NK-92 treated with Interleukin-12 subunit alpha and Interleukin-12 subunit beta, amount 100 ng/mL, for 24 hours (cell line): Measurements from ENCODE around the gene MAGI3.
"Not testable (repeated sequence)": the region's sequence is repeated elsewhere in the genome, so short reads cannot be mapped to it uniquely, and the experiment has no call there.

Experiments
- DNase-seq: peaks from one replicate; lab custom pipeline; 2025; lab: John Stamatoyannopoulos, UW

MAGI3 gene

GRCh38 chr1:113579256-113580018 lies 189.1 kb downstream of the MAGI3 start:
- no peak for DNase-seq

DNA sequence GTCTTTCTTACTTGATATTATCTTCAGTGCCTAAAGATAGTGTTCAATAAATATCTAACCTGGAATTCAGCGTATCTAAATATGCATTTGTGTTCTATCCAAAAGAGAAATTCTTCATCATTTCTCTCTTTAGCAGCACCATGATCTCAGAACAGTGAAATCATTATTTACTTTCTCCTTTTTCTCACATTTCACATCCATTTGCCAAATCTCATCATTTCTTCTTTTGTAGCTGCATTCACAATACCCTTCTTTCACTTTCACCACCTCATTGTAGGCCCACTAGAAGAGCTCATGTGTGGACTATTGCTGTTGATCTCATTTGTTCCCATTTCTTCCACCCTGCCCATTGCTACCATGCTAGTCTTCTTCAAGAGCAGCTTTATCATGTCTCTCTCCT lies 191.0 kb downstream of the MAGI3 start:
- DNase-seq = no peak

DNA sequence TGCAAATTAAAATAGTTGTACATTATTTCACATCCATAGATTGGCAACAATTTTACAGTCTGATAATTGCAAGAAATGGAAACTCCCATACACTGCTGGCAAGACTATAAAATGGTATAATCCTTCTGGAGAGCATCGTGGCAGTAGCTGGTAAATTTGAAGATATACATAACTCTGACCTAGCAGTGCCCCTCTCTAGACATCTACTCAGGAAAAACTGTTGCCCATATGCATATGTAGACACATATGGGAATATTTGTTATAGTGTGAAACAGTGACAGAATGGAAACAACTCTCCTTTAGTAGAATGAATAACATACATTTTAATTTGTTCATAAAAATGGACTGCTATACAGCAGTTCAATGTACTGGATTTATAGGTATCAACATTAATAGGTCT lies 191.8 kb downstream of the MAGI3 start:
- no peak for DNase-seq

DNA sequence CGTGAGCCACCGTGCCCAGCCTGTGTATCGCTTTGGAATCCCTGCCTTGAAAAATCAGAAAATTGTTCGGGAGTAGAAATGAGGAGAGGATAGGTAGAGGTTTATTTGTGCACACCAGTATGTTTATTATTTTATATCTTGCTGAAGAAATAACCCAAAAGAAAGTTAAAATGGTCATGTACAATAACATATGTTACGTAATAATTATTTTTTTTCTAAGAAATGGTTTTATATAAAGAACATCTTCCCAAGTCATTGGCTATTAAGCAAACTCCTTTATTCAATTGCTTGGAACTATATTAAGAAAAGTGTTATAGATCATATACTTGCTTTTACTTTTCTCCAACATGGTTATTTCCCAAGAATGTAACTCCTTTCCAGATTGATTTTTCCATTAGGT lies 197.2 kb downstream of the MAGI3 start:
- DNase-seq = no peak

GRCh38 chr1:113592230-113592629 lies 201.9 kb downstream of the MAGI3 start:
- DNase-seq = no peak

DNA sequence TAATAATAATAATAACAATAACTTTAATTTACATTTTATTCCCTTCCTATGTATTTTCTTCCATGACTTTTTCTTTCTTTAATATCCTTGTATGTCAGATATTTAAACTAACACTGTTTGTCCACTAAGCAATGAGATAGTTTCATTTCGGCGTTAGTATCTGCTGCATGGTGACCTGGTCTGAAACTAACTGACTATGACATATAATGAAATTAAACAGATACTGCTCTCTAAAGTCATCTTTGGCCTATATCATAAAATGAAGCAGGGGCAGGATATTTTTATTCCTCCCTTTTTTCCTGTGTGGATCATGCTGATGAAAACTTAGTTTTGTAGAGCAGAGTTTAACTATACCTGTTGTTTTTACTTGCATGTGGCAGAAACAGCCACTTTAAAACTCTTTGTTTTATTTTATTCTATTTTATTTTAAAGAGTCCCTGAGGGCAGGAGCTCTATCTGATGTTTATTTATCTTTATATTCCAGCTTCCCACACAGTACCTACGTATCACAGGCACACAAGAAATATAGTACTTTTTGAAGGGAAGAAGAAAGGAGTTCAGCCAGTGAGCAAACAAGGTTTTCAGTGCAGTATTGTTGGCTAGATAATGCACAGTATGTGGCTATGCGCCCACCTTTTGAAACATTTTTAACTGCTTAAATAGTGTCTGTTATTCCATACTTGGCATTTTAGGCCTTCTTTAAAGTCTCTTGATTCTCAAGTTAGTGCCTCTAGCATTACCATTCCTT lies 203.4 kb downstream of the MAGI3 start:
- no peak for DNase-seq

GRCh38 chr1:113604466-113604865 lies 214.2 kb downstream of the MAGI3 start:
- DNase-seq = not testable (repeated sequence)

DNA sequence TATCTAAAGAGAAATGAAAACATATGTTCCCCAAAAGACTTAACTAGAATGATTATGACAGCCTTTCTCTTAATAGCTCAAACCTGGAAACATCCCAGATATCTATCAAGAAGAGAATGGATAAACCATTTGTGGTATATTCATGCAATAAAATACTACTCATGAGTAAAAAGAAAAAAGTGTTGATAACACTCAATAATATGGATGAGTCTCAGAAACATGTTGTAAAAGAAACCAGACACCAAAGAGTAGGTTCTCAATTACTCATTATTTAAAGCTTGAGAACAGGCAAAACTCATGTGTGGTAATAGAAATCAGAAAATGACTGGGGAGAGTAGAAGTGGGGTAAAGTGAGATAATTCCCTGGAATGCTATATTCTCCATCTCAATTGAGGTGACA lies 214.8 kb downstream of the MAGI3 start:
- DNase-seq = no peak

- no peak for DNase-seq
These were observed 218.1 kb downstream of the MAGI3 start for GRCh38 chr1:113608399-113608798.

DNA sequence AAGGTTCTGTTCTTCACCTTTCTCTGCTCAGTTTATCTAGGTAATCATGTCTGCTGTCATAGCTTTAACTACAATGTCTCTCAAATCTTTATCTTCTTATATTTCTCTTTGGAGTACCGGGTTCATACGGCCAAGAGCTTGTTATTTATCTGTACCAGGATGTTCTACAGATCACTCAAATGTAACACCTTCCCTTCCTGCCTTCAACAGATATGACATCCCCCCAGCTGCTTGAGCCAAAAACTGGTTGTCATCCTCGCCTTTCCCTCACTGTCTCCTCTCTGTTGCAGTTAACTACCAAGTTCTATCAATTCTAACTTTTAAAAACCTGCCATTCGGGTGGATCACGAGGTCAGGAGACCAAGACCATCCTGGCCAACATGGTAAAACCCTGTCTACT lies 220.1 kb downstream of the MAGI3 start:
- DNase-seq = no peak

DNA sequence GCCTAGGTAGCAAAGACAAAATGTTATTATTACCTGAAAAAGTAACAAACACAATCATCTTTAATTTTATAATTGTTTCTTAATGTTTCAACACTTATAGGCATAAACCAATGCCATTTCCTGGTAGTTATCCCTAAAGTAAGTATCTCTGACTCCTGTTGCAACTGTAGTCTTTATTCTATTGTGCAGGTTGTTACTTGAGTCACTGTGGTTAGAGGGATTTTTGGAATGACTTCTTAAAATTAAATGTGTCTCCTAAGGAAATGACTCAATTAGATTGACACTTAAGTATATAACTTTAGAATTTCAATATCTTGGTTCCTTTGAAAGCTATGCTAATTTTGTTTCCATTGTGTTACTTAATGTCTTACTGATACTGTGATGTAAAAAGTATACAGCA lies 225.1 kb downstream of the MAGI3 start:
- DNase-seq = no peak

DNA sequence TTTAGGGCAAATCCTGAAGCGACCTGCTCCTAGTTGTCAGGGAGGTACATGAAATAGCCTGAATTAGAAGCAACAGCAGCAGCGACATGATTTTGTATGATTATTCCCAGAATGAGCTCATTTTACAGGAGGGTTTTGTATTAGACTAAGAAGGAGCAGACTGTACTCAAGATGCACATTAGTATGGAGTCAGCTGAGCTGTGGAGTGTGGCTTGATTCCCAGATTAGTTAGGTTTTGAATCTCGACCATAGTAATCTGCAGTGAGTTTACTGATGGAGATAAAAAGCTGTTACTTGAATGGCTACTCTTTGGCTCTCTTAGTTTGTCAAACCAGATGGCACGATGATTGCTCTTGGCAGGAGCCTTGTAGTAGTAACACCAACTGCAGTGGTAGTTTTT lies 225.8 kb downstream of the MAGI3 start:
- no peak for DNase-seq

- DNase-seq = no peak
These were observed 227.3 kb downstream of the MAGI3 start for GRCh38 chr1:113617438-113618141.

GRCh38 chr1:113628997-113629396 lies 238.7 kb downstream of the MAGI3 start:
- DNase-seq = no peak

GRCh38 chr1:113630340-113631327 lies 240.3 kb downstream of the MAGI3 start:
- no peak for DNase-seq

GRCh38 chr1:113641396-113641795 lies 251.1 kb downstream of the MAGI3 start:
- no peak for DNase-seq

GRCh38 chr1:113647164-113647563 lies 256.8 kb downstream of the MAGI3 start:
- DNase-seq = no peak

DNA sequence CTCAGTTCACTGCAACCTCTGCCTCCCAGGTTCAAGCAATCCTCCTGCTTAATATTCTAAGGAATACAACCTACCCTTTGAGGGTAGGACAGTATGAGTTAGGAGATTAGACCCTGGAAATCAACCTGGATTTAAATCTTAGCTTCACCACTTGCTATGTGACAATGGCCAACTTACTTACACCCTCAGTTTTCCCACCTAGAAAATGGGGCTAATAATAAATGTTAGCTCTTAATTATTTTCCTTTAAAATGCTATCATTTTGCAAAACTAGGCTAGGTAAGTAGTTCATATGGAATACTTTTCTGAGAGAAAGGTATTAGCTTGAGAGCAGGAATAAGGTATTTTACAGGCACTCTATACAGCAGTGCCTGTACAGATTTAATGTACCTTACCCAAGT lies 258.2 kb downstream of the MAGI3 start:
- no peak for DNase-seq

DNA sequence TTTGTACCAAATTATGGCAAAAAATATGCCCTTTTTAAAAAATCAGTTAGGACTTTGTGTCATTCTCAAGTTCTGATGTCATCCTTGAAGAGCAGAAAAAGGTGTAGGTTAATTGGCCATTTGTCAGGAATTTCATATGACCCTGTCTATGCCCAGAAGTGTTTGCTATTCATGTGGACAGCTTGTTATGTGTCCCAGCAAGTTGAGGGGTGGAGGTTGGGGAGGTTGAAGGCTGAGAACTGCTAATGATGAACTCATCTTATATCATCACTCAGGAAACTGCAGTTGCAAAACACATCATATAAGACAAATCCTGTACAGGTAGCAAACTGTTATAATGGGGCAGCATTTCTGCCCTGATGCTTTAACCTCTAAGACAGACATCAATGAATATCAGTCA lies 262.5 kb downstream of the MAGI3 start:
- DNase-seq = no peak

GRCh38 chr1:113653741-113654140 lies 263.4 kb downstream of the MAGI3 start:
- no peak for DNase-seq

DNA sequence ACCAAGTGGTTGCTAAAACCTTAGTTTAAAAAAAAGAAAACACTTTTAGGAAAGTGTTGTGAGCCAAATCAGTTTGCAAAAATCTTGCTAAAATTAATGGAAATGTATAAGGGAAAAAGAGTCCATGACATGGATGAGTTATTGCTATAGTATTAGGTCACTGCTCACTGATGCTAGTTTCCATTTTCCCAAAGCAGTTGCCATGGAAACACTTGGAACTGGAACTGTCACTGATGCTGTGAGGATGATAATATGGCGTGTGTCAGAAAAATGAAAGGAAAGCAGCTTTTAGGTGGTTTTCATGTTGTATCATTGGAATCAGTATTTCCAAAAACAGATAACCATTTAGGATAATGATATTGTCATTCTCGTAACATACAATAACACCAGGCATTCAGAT lies 264.6 kb downstream of the MAGI3 start:
- no peak for DNase-seq

- DNase-seq = no peak
These were observed 266.8 kb downstream of the MAGI3 start for GRCh38 chr1:113657126-113657525.
